Activated naive CD8-positive, alpha-beta T cell treated with anti-CD3 and anti-CD28 coated beads, Interleukin-2, amount 50 U/mL, for 16 hours (primary cell): ENCODE measurements around the gene AVL9.
"Not testable (repeated sequence)": the region's sequence is repeated elsewhere in the genome, so short reads cannot be mapped to it uniquely, and the experiment has no call there.

ENCODE experiments used
- DNase-seq: peaks from one replicate; pipeline ENCODE4 v3.0.0-alpha.2; 2020; ENCODE audit warnings: low read depth, low spot score

The AVL9 gene

GRCh38 chr7:32587411-32587948 lies 92.2 kb downstream of the AVL9 start:
- DNase-seq = no peak

- no peak for DNase-seq
Measured at GRCh38 chr7:32588657-32589056, 93.4 kb downstream of the AVL9 start.

- DNase-seq = no peak
Measured at GRCh38 chr7:32591938-32592337, 96.6 kb downstream of the AVL9 start.

- no peak for DNase-seq
Measured at GRCh38 chr7:32592701-32593100, 97.4 kb downstream of the AVL9 start.

- DNase-seq = no peak
Measured at GRCh38 chr7:32594965-32595490, 99.7 kb downstream of the AVL9 start.

GRCh38 chr7:32601196-32601595 lies 105.9 kb downstream of the AVL9 start:
- DNase-seq = not testable (repeated sequence)

GRCh38 chr7:32602470-32602869 lies 107.2 kb downstream of the AVL9 start:
- no peak for DNase-seq

GRCh38 chr7:32603492-32603891 lies 108.2 kb downstream of the AVL9 start:
- DNase-seq = not testable (repeated sequence)

- not testable (repeated sequence) for DNase-seq
Measured at GRCh38 chr7:32604047-32604446, 108.8 kb downstream of the AVL9 start.

- DNase-seq = no peak
Measured at GRCh38 chr7:32605032-32605431, 109.7 kb downstream of the AVL9 start.

- no peak for DNase-seq
Measured at GRCh38 chr7:32609463-32609862, 114.2 kb downstream of the AVL9 start.

- DNase-seq = no peak
Measured at GRCh38 chr7:32611201-32612099, 116.2 kb downstream of the AVL9 start.

- DNase-seq = no peak
Measured at GRCh38 chr7:32616625-32617024, 121.3 kb downstream of the AVL9 start.

- DNase-seq = no peak
Measured at GRCh38 chr7:32618470-32618869, 123.2 kb downstream of the AVL9 start.

GRCh38 chr7:32618987-32619386 lies 123.7 kb downstream of the AVL9 start:
- no peak for DNase-seq

- DNase-seq = not testable (repeated sequence)
Measured at GRCh38 chr7:32619416-32619815, 124.1 kb downstream of the AVL9 start.

- no peak for DNase-seq
Measured at GRCh38 chr7:32631021-32631420, 135.7 kb downstream of the AVL9 start.

- not testable (repeated sequence) for DNase-seq
Measured at GRCh38 chr7:32631590-32632497, 136.6 kb downstream of the AVL9 start.

- not testable (repeated sequence) for DNase-seq
Measured at GRCh38 chr7:32633446-32633845, 138.2 kb downstream of the AVL9 start.

- DNase-seq = not testable (repeated sequence)
Measured at GRCh38 chr7:32634798-32635393, 139.6 kb downstream of the AVL9 start.

- DNase-seq = not testable (repeated sequence)
Measured at GRCh38 chr7:32636725-32637462, 141.6 kb downstream of the AVL9 start.
